ENCODE measurements around the gene RYR3.

- TF ChIP-seq CTCF (IDR thresholded peaks at IDR 0.05; ENCODE audit: low read depth, low read length) (no peak), EZH2phosphoT487 (IDR thresholded peaks at IDR 0.05; ENCODE audit: low read depth) (no peak)
These were observed 305.7 kb downstream of the RYR3 start for GRCh38 chr15:33616475-33616874.

All from OCI-LY3 (cell line).